GM12878 (cell line): ENCODE data around the gene TBC1D5. TPM values are rescaled to one million over a fixed set of nuclear protein-coding genes. Genes with fewer than 3 reads are reported as not detected.

Source experiments
- ATAC-seq: fragments of 200-7000 bp; cut with Tn5 transposase; 3 replicates; pipeline ENCODE4 v1.9.1; 2020; ENCODE audit warnings: mild to moderate bottlenecking, moderate library complexity
- BruUV-seq: library from RNA; stranded (reverse); fragments of 400-500 nt; replicated peaks from 2 replicates; lab custom pipeline; 2021; lab: Mats Ljungman, UMichigan
- CTCF ChIA-PET: fragments of 300-600 bp; sonication (Branson Sonifier 250); formaldehyde crosslinking; extraction: SDS; loops from one replicate; lab custom pipeline; 2021; ENCODE audit warnings: inconsistent platforms; lab: Yijun Ruan, JAX
- POLR2A ChIA-PET: fragments of 350-600 bp; formaldehyde crosslinking; extraction: SDS; loops from one replicate; lab custom pipeline; 2021; ENCODE audit warnings: inconsistent platforms; lab: Charles Lee
- RAD21 ChIA-PET: fragments of 300-600 bp; sonication (Branson Sonifier 250); formaldehyde crosslinking; loops from one replicate; lab custom pipeline; 2023; ENCODE audit warnings: antibody characterized with exemption; ENCODE audit not compliant: unreplicated experiment; lab: Charles Lee
- SMC1A ChIA-PET: fragments of 300-600 bp; sonication (Branson Sonifier 250); formaldehyde crosslinking; loops from one replicate; lab custom pipeline; 2023; ENCODE audit not compliant: unreplicated experiment, uncharacterized antibody; lab: Charles Lee
- DNase-seq: peaks from one replicate; pipeline ENCODE4 v3.0.0-alpha.2; 2011; ENCODE audit warnings: low read depth, low spot score
- FAIRE-seq: peaks from 3 replicates; lab custom pipeline; 2011; peaks lifted over from hg19 to GRCh38; lab: Jason Lieb, UNC
- H2AFZ ChIP-seq: 2 replicates; pipeline ENCODE4 v1.6.0; 2011; ENCODE audit warnings: low read depth, low read length, control low read depth; ENCODE audit not compliant: control insufficient read depth
- H3K27ac ChIP-seq: 2 replicates; pipeline ENCODE4 v1.5.1; 2011; ENCODE audit warnings: control low read depth; ENCODE audit not compliant: control insufficient read depth, insufficient read depth
- H3K27me3 ChIP-seq, 2 experiments: replicated peaks in 1 of 2; 2 replicates each; pipeline versions ENCODE4 v1.6.0 to v1.6.1; 2011; ENCODE audit warnings: low read length in 1 of 2; ENCODE audit not compliant: control insufficient read depth in 2 of 2, insufficient read depth in 2 of 2
- H3K36me3 ChIP-seq, 2 experiments: 2 replicates each; pipeline ENCODE4 v1.5.1; 2011; ENCODE audit warnings: low read length in 1 of 2; ENCODE audit not compliant: control insufficient read depth in 2 of 2, insufficient read depth in 2 of 2
- H3K4me1 ChIP-seq: 2 replicates; pipeline ENCODE4 v1.6.1; 2011; ENCODE audit warnings: mild to moderate bottlenecking, low read length, moderate library complexity, mixed read lengths; ENCODE audit not compliant: control insufficient read depth, insufficient read depth
- H3K4me2 ChIP-seq: 2 replicates; pipeline ENCODE4 v1.6.0; 2011; ENCODE audit warnings: control low read depth; ENCODE audit not compliant: control insufficient read depth, insufficient read depth
- H3K4me3 ChIP-seq: fragments of 200-600 bp; sonication (generic); 2 replicates; pipeline ENCODE4 v1.5.1; 2016
- H3K79me2 ChIP-seq: 2 replicates; pipeline ENCODE4 v1.6.0; 2011; ENCODE audit warnings: low read length; ENCODE audit not compliant: control insufficient read depth, insufficient read depth
- H3K9ac ChIP-seq: 2 replicates; pipeline ENCODE4 v1.8.0; 2011; ENCODE audit warnings: low read length, control low read depth, mixed read lengths; ENCODE audit not compliant: control insufficient read depth, insufficient read depth
- H3K9me3 ChIP-seq: replicated peaks from 3 replicates; pipeline ENCODE4 v1.5.1; 2011; ENCODE audit warnings: mild to moderate bottlenecking, low read length; ENCODE audit not compliant: control insufficient read depth, insufficient read depth
- H4K20me1 ChIP-seq: 2 replicates; pipeline ENCODE4 v1.6.0; 2011; ENCODE audit not compliant: control insufficient read depth, insufficient read depth
- BMI1 ChIP-seq: fragments of 450-650 bp; IDR thresholded peaks from 2 replicates; pipeline ENCODE4 v1.6.1; 2016; ENCODE audit warnings: mild to moderate bottlenecking, moderate library complexity, borderline replicate concordance
- CHD4 ChIP-seq: fragments of 200-600 bp; sonication (generic); IDR thresholded peaks from 2 replicates; pipeline ENCODE4 v1.6.1; 2016; ENCODE audit warnings: mild to moderate bottlenecking
- CREB1 ChIP-seq: IDR thresholded peaks from 2 replicates; pipeline ENCODE4 v1.6.1; 2012; ENCODE audit warnings: low read depth, mild to moderate bottlenecking, inconsistent platforms
- GATAD2B ChIP-seq: fragments of 450-650 bp; conservative IDR thresholded peaks from 2 replicates; pipeline ENCODE4 v1.6.1; 2017; ENCODE audit warnings: low read depth, mild to moderate bottlenecking, moderate library complexity
- IKZF1 ChIP-seq: fragments of 450-650 bp; conservative IDR thresholded peaks from 2 replicates; pipeline ENCODE4 v1.6.1; 2017; ENCODE audit warnings: antibody characterized with exemption, mild to moderate bottlenecking
- TCF7 ChIP-seq: IDR thresholded peaks from 2 replicates; pipeline ENCODE4 v1.6.1; 2014; ENCODE audit warnings: antibody characterized with exemption, borderline replicate concordance
- WGBS: methylation state at CpG from one replicate; pipeline ENCODE4 v1.1.6; 2016; ENCODE audit warnings: low lambda C conversion rate; ENCODE audit not compliant: insufficient replicate concordance, insufficient coverage; ENCODE audit errors: missing lambda C conversion rate; 5-methylcytosine and 5-hydroxymethylcytosine counted together
- in situ Hi-C: fragments of 300-500 bp; cut with MboI; formaldehyde crosslinking; loops from 9 replicates; pipeline ENCODE4 v1.14.3; 2018; ENCODE audit warnings: mixed read lengths
- intact Hi-C: fragments of 100-400 bp; cut with micrococcal nuclease; formaldehyde crosslinking; loops from one replicate; pipeline ENCODE4 v1.14.2; 2022; ENCODE audit not compliant: unreplicated experiment
- polyA plus RNA-seq, 11 experiments: library from polyadenylated mRNA; depleted of rRNA in 4 of 11; unstranded in 6 of 11; stranded (reverse) in 5 of 11; fragments of >200 nt; fragmentation: Nextera tagmentation in 4 of 11; fragmentation: Illumina TruSeq in 1 of 11; extraction: Ambion mirVana in 4 of 11; extraction: Trizol in 1 of 11; gene quantifications; 1 replicate in 1 of 11; 2 replicates in 10 of 11; pipeline versions ENCODE4 v1.2.1 to v1.2.3, GENCODE V29; 2011 to 2016; ENCODE audit warnings: inconsistent platforms in 2 of 11, missing spikeins in 2 of 11, low read depth in 1 of 11
- total RNA-seq, 4 experiments: library from RNA; depleted of rRNA in 3 of 4; stranded (reverse); fragments of >200 nt in 3 of 4; fragmentation: Illumina TruSeq in 1 of 4; extraction: Trizol in 1 of 4; gene quantifications; 2 replicates each; pipeline versions ENCODE4 v1.2.1 to v1.2.3, GENCODE V29; 2013 to 2021
- TF ChIP-seq, protein P1 (sequence below): fragments of 450-650 bp; IDR thresholded peaks from 2 replicates; pipeline ENCODE4 v1.6.1; 2017; ENCODE audit warnings: mild to moderate bottlenecking, moderate library complexity
- TF ChIP-seq, protein P2 (sequence below): fragments of 150-350 bp; IDR thresholded peaks from 2 replicates; pipeline ENCODE4 v1.6.1; 2014; ENCODE audit warnings: mild to moderate bottlenecking, low read depth, low read length
- TF ChIP-seq, protein P3 (sequence below): IDR thresholded peaks from 2 replicates; pipeline ENCODE4 v1.6.1; 2012; ENCODE audit warnings: improper control_type of control experiment, low read depth, low read length; ENCODE audit not compliant: insufficient replicate concordance
- TF ChIP-seq, protein P4 (sequence below): fragments of 450-650 bp; conservative IDR thresholded peaks from 2 replicates; pipeline ENCODE4 v1.6.1; 2017; ENCODE audit warnings: mild to moderate bottlenecking, moderate library complexity

Gene TBC1D5
- total and polyA plus RNA-seq, 10 of the 15 experiments (the other 5 are each of a cell fraction or from before 2014, with no cell fraction given) = 5.5 to 61.0 (median 43.8) TPM

DNA sequence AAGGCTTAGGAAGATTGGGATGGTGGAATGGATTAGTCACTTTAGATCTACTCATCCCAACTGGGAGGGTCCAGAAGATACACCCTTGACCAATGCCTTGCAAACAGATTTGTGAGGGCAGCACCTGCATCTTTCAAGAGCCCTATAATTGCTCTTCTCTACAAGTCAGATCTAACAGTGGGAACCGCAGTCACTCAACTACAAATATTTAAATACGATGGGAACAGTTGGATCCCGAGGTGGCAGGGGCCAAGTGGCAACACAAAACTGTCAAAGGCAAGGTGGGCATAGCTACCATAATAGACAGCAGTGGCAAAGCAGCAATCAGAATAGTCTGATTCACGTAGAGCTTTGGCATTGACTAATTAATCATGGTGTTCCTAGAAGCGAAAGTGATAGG lies 152.0 kb downstream of the TBC1D5 start (continued):
- TF ChIP-seq, protein P1, sequence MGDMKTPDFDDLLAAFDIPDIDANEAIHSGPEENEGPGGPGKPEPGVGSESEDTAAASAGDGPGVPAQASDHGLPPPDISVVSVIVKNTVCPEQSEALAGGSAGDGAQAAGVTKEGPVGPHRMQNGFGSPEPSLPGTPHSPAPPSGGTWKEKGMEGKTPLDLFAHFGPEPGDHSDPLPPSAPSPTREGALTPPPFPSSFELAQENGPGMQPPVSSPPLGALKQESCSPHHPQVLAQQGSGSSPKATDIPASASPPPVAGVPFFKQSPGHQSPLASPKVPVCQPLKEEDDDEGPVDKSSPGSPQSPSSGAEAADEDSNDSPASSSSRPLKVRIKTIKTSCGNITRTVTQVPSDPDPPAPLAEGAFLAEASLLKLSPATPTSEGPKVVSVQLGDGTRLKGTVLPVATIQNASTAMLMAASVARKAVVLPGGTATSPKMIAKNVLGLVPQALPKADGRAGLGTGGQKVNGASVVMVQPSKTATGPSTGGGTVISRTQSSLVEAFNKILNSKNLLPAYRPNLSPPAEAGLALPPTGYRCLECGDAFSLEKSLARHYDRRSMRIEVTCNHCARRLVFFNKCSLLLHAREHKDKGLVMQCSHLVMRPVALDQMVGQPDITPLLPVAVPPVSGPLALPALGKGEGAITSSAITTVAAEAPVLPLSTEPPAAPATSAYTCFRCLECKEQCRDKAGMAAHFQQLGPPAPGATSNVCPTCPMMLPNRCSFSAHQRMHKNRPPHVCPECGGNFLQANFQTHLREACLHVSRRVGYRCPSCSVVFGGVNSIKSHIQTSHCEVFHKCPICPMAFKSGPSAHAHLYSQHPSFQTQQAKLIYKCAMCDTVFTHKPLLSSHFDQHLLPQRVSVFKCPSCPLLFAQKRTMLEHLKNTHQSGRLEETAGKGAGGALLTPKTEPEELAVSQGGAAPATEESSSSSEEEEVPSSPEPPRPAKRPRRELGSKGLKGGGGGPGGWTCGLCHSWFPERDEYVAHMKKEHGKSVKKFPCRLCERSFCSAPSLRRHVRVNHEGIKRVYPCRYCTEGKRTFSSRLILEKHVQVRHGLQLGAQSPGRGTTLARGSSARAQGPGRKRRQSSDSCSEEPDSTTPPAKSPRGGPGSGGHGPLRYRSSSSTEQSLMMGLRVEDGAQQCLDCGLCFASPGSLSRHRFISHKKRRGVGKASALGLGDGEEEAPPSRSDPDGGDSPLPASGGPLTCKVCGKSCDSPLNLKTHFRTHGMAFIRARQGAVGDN = no peak

DNA sequence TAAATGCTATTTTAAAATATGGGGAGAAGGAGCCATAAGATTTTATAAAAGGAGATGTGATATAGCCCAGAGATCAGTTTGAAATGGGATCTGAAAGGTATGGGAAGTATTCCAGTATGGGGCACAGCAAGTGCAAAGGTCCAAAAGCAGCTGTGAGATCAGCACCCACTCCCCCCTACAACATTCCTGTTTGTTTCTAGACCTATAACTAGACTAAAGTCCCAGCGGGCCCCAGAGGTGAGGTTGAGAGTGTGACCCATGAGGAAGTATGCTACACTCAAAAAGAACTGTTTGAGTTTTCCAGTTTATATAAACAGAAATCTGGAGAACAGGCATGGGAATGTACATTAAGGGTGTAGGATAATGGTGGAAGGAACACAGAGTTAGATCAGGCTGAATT lies 152.5 kb downstream of the TBC1D5 start:
- no peaks in the 10 kb centered on the region for H3K27me3 ChIP-seq
- intact Hi-C loops = no loop called here
- no peak overlapping the region for H2AFZ ChIP-seq
- peaks cover 8% of the 10 kb centered on the region for H3K9me3 ChIP-seq
- ChIA-PET CTCF (no interaction called here), POLR2A (no interaction called here), SMC1A (no interaction called here), RAD21 (no interaction called here)
- DNase-seq (no peak), ATAC-seq (no peak), FAIRE-seq (no peak)
- H3K79me2 ChIP-seq = no peaks in the 10 kb centered on the region
- H3K36me3 ChIP-seq = peaks cover 0 to 1% of the 10 kb centered on the region in 2 experiments; a peak in 1 of 4 replicates
- H4K20me1 ChIP-seq = no peaks in the 10 kb centered on the region
- H3K4me3 ChIP-seq = no peak overlapping the region
- no peak overlapping the region for H3K27ac ChIP-seq
- TF ChIP-seq, protein P2, sequence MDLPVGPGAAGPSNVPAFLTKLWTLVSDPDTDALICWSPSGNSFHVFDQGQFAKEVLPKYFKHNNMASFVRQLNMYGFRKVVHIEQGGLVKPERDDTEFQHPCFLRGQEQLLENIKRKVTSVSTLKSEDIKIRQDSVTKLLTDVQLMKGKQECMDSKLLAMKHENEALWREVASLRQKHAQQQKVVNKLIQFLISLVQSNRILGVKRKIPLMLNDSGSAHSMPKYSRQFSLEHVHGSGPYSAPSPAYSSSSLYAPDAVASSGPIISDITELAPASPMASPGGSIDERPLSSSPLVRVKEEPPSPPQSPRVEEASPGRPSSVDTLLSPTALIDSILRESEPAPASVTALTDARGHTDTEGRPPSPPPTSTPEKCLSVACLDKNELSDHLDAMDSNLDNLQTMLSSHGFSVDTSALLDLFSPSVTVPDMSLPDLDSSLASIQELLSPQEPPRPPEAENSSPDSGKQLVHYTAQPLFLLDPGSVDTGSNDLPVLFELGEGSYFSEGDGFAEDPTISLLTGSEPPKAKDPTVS = no peak
- TF ChIP-seq IKZF1 (no peak), TCF7 (no peak), CHD4 (no peak), GATAD2B (no peak), CREB1 (no peak), BMI1 (no peak)
- TF ChIP-seq, protein P3, sequence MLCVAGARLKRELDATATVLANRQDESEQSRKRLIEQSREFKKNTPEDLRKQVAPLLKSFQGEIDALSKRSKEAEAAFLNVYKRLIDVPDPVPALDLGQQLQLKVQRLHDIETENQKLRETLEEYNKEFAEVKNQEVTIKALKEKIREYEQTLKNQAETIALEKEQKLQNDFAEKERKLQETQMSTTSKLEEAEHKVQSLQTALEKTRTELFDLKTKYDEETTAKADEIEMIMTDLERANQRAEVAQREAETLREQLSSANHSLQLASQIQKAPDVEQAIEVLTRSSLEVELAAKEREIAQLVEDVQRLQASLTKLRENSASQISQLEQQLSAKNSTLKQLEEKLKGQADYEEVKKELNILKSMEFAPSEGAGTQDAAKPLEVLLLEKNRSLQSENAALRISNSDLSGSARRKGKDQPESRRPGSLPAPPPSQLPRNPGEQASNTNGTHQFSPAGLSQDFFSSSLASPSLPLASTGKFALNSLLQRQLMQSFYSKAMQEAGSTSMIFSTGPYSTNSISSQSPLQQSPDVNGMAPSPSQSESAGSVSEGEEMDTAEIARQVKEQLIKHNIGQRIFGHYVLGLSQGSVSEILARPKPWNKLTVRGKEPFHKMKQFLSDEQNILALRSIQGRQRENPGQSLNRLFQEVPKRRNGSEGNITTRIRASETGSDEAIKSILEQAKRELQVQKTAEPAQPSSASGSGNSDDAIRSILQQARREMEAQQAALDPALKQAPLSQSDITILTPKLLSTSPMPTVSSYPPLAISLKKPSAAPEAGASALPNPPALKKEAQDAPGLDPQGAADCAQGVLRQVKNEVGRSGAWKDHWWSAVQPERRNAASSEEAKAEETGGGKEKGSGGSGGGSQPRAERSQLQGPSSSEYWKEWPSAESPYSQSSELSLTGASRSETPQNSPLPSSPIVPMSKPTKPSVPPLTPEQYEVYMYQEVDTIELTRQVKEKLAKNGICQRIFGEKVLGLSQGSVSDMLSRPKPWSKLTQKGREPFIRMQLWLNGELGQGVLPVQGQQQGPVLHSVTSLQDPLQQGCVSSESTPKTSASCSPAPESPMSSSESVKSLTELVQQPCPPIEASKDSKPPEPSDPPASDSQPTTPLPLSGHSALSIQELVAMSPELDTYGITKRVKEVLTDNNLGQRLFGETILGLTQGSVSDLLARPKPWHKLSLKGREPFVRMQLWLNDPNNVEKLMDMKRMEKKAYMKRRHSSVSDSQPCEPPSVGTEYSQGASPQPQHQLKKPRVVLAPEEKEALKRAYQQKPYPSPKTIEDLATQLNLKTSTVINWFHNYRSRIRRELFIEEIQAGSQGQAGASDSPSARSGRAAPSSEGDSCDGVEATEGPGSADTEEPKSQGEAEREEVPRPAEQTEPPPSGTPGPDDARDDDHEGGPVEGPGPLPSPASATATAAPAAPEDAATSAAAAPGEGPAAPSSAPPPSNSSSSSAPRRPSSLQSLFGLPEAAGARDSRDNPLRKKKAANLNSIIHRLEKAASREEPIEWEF = no peak
- TF ChIP-seq, protein P4, sequence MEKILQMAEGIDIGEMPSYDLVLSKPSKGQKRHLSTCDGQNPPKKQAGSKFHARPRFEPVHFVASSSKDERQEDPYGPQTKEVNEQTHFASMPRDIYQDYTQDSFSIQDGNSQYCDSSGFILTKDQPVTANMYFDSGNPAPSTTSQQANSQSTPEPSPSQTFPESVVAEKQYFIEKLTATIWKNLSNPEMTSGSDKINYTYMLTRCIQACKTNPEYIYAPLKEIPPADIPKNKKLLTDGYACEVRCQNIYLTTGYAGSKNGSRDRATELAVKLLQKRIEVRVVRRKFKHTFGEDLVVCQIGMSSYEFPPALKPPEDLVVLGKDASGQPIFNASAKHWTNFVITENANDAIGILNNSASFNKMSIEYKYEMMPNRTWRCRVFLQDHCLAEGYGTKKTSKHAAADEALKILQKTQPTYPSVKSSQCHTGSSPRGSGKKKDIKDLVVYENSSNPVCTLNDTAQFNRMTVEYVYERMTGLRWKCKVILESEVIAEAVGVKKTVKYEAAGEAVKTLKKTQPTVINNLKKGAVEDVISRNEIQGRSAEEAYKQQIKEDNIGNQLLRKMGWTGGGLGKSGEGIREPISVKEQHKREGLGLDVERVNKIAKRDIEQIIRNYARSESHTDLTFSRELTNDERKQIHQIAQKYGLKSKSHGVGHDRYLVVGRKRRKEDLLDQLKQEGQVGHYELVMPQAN = no peak
- H3K9ac ChIP-seq = no peak overlapping the region
- 94% methylated on average over 1 of the region's 1 CpG for WGBS
- in situ Hi-C loops = no loop called here
- no peak overlapping the region for H3K4me2 ChIP-seq
- no peaks in the 10 kb centered on the region for H3K4me1 ChIP-seq
- BruUV-seq = no TSS peak
